Measurements from ENCODE around the gene UGT2A1.

Gene UGT2A1

DNA sequence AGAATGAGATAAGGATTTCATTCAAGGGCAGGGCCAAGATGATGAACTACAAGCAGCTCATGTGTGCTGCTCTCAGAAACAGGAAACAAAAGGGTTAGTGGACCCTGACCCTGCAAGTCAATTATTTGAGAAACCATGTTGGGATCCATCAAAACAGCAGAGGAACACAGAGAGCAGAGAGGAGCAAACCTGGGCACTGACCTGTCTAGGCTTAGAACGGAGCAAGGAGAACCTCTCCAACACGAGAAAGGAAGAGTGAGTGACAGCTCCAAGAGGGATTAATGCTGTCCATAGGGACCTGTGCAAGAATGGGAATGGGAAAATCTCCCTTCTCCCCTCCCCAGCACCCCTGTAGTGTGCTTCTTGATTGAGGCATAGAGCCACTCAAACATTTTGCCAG lies 103.4 kb downstream of the UGT2A1 start:
- TF ChIP-seq, protein P1, sequence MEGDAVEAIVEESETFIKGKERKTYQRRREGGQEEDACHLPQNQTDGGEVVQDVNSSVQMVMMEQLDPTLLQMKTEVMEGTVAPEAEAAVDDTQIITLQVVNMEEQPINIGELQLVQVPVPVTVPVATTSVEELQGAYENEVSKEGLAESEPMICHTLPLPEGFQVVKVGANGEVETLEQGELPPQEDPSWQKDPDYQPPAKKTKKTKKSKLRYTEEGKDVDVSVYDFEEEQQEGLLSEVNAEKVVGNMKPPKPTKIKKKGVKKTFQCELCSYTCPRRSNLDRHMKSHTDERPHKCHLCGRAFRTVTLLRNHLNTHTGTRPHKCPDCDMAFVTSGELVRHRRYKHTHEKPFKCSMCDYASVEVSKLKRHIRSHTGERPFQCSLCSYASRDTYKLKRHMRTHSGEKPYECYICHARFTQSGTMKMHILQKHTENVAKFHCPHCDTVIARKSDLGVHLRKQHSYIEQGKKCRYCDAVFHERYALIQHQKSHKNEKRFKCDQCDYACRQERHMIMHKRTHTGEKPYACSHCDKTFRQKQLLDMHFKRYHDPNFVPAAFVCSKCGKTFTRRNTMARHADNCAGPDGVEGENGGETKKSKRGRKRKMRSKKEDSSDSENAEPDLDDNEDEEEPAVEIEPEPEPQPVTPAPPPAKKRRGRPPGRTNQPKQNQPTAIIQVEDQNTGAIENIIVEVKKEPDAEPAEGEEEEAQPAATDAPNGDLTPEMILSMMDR (IDR thresholded peaks at IDR 0.05; ENCODE audit: insufficient read depth, low read depth, low read length, missing control alignments): no peak
- DNase-seq (ENCODE audit: low read depth): no peak
- no peak overlapping the region for H3K4me3 ChIP-seq (ENCODE audit: low read depth, low read length)

DNA sequence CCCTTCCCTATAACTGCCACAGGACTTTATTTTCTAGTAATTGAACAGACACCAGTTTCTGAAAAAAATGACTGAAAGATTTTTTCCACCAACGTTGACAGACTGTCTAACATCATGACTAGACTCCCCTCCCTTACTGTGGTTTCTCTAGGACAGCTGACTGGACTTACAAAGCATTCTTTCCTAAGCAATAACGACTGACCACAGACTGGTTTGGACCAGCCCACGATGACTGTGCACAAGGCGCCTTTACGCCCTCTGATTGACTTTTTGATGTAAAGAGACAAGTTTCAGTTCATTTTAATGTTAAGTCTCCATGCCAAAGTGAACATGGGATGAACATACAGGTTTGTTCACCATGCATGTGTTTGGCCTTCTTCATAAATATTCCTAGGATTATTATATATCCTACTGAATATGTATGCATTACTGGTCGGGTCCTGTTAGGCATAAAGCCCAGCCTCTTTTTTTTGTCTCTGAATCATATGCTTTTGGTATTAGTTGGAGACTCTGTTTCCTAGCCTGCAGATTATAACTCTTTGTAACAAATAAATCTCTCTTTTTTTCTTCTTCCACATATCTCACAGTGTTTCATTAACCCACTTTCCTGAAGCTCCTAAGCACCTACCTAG lies 106.8 kb downstream of the UGT2A1 start:
- no peak for DNase-seq (ENCODE audit: low read depth)
- H3K4me3 ChIP-seq (ENCODE audit: low read depth, low read length): no peak overlapping the region
- TF ChIP-seq, protein P1 (IDR thresholded peaks at IDR 0.05; ENCODE audit: insufficient read depth, low read depth, low read length, missing control alignments): no peak

Data from GM12865 (cell line).